ENCODE measurements around the gene TBCCD1. TPM values are rescaled to one million over a fixed set of nuclear protein-coding genes. Genes with fewer than 3 reads are reported as not detected.

The TBCCD1 gene
- total and polyA plus RNA-seq, 2 of the 4 experiments (the other 2 are of a cell fraction): 7.9 to 19.7 TPM

GRCh38 chr3:186613637-186614265 lies 46.6 kb upstream of the TBCCD1 start:
- Histone ChIP-seq H3K4ac (ENCODE audit: low read depth, low read length) (no peak overlapping the region), H2BK15ac (ENCODE audit: low read depth, low read length) (no peak overlapping the region), H2AK5ac (ENCODE audit: low read depth, low read length) (no peak overlapping the region), H3K9me1 (ENCODE audit: insufficient read depth, low read length) (no peaks in the 10 kb centered on the region), H4K5ac (ENCODE audit: low read depth, low read length) (no peak overlapping the region), H2BK20ac (ENCODE audit: low read depth, low read length) (no peak overlapping the region), H4K8ac (ENCODE audit: low read depth in 2 of 2, low read length in 2 of 2) (no peak overlapping the region), H4K91ac (ENCODE audit: insufficient read depth, low read depth, low read length) (no peak overlapping the region), H4K20me1 (ENCODE audit: insufficient read depth, low read length) (no peaks in the 10 kb centered on the region), H3K9me3 (ENCODE audit: control insufficient read depth, insufficient read depth, low read length) (no peaks in the 10 kb centered on the region), H2AK9ac (replicated peaks; ENCODE audit: low read depth, low read length, poor library complexity) (no peak overlapping the region), H3K36me3 (ENCODE audit: control insufficient read depth, insufficient read depth, low read length) (no peaks in the 10 kb centered on the region), H3K9ac (ENCODE audit: low read depth, low read length) (no peak overlapping the region), H3K23ac (ENCODE audit: low read depth, low read length) (no peak overlapping the region), H2BK120ac (ENCODE audit: low read depth, low read length) (no peak overlapping the region), H3K56ac (ENCODE audit: extremely low read depth, insufficient read depth, low read length) (no peak overlapping the region), H3K4me3 (ENCODE audit: insufficient read depth, low read depth, low read length) (no peak overlapping the region), H3K79me1 (ENCODE audit: low read depth in 1 of 2, low read length in 2 of 2) (no peaks in the 10 kb centered on the region), H3K4me2 (ENCODE audit: low read depth, low read length) (no peak overlapping the region), H3K27ac (ENCODE audit: insufficient read depth, low read length) (no peak overlapping the region), H3K14ac (replicated peaks; ENCODE audit: low read depth, low read length) (no peak overlapping the region), H3K27me3 (ENCODE audit: control insufficient read depth, insufficient read depth, low read length) (peaks cover 18% of the 10 kb centered on the region; the same call in 1 of the 2 replicates), H2BK5ac (ENCODE audit: low read depth, low read length, poor library complexity, severe bottlenecking) (no peak overlapping the region), H3K4me1 (ENCODE audit: control insufficient read depth, insufficient read depth, low read length) (no peaks in the 10 kb centered on the region), H2AFZ (replicated peaks; ENCODE audit: low read length, poor library complexity) (no peak overlapping the region), H3K18ac (ENCODE audit: low read depth, low read length) (no peak overlapping the region)
- no TSS peak for BruUV-seq (replicated peaks)
- DNase-seq: no peak
- CTCF ChIA-PET: interaction anchor here (0.6 to 1.3 kb wide), 5 partner anchors 25 to 208 kb away, joined by 3 to 4 read pairs (median 3); no protein-coding TSS in a partner anchor
- intact Hi-C loops (cut with micrococcal nuclease): loop anchor here (1.0 kb wide), 1 partner anchor 208 kb away; no protein-coding TSS in a partner anchor
- POLR2A ChIA-PET (ENCODE audit: unreplicated experiment): no interaction called here
- in situ Hi-C loops (cut with MboI; ENCODE audit: low sequenced_read_pairs): no loop called here
- TF ChIP-seq MAZ (IDR thresholded peaks at IDR 0.05; ENCODE audit: borderline replicate concordance, low read depth, low read length): no peak
- ATAC-seq (ENCODE audit: low read depth): no peak
- 50% methylated on average over 1 of the region's 4 CpGs; no CpG with 5 or more reads in 1 of the 2 experiments for WGBS, 2 experiments (ENCODE audit: extremely low coverage in 2 of 2, insufficient read length in 1 of 2)
- dilution Hi-C loops (cut with HindIII; ENCODE audit: low sequenced_read_pairs, unreplicated experiment): no loop called here

All from IMR-90 (cell line).